Endothelial cell of umbilical vein (primary cell): ENCODE measurements around the gene RCOR3. TPM values are rescaled to one million over a fixed set of nuclear protein-coding genes. Genes with fewer than 3 reads are reported as not detected.

Source experiments
- BruUV-seq: library from RNA; stranded (reverse); fragments of 400-500 nt; replicated peaks from 2 replicates; lab custom pipeline; 2021; lab: Mats Ljungman, UMichigan
- CTCF ChIA-PET: fragments of 300-600, 350-600 bp; sonication (Branson Sonifier 250); formaldehyde crosslinking; loops from one replicate; lab custom pipeline; 2021; ENCODE audit warnings: antibody characterized with exemption, inconsistent platforms; lab: Charles Lee
- POLR2A ChIA-PET: fragments of 300-600, 350-600 bp; sonication (Branson Sonifier 250); formaldehyde crosslinking; loops from one replicate; lab custom pipeline; 2021; ENCODE audit warnings: antibody characterized with exemption, inconsistent platforms; lab: Charles Lee
- DNase-seq: peaks from one replicate; pipeline ENCODE4 v3.0.0-alpha.2; 2011; ENCODE audit warnings: low read depth, low spot score
- FAIRE-seq: peaks from 2 replicates; lab custom pipeline; 2011; peaks lifted over from hg19 to GRCh38; lab: Jason Lieb, UNC
- H2AFZ ChIP-seq: 2 replicates; pipeline ENCODE4 v1.6.0; 2012; ENCODE audit warnings: low read depth, low read length, control low read depth, inconsistent platforms
- H3K27ac ChIP-seq: 2 replicates; pipeline ENCODE4 v1.5.1; 2011; ENCODE audit warnings: low read depth, mild to moderate bottlenecking, control low read depth, low read length, moderate library complexity; ENCODE audit not compliant: insufficient read depth
- H3K27me3 ChIP-seq, 2 experiments: 2 replicates each; pipeline versions ENCODE4 v1.6.0 to v1.6.1; 2011; ENCODE audit warnings: low read length in 2 of 2, mixed read lengths in 1 of 2; ENCODE audit not compliant: control insufficient read depth in 2 of 2, insufficient read depth in 2 of 2
- H3K36me3 ChIP-seq, 2 experiments: 2 replicates in 1 of 2; 3 replicates in 1 of 2; pipeline ENCODE4 v1.5.1; 2011; ENCODE audit warnings: low read length in 2 of 2, mild to moderate bottlenecking in 1 of 2, moderate library complexity in 1 of 2; ENCODE audit not compliant: control insufficient read depth in 2 of 2, insufficient read depth in 2 of 2; ENCODE audit errors: extremely low read depth in 1 of 2
- H3K4me1 ChIP-seq: 3 replicates; pipeline ENCODE4 v1.5.1; 2011; ENCODE audit warnings: mild to moderate bottlenecking, low read length; ENCODE audit not compliant: control insufficient read depth, insufficient read depth; ENCODE audit errors: extremely low read depth
- H3K4me2 ChIP-seq: 2 replicates; pipeline ENCODE4 v1.6.1; 2011; ENCODE audit warnings: low read length, control low read depth, mixed read lengths; ENCODE audit not compliant: insufficient read depth
- H3K4me3 ChIP-seq, 3 experiments: fragments of 200-600 bp in 1 of 3; sonication (generic), shearing (Covaris generic) in 1 of 3; replicated peaks in 1 of 3; 2 replicates each; pipeline ENCODE4 v1.5.1; 2011 to 2016; ENCODE audit warnings: control low read depth in 3 of 3, low read length in 3 of 3, mild to moderate bottlenecking in 2 of 3, inconsistent platforms in 1 of 3, low read depth in 1 of 3, moderate library complexity in 1 of 3; ENCODE audit not compliant: insufficient read depth in 1 of 3
- H3K79me2 ChIP-seq: 2 replicates; pipeline ENCODE4 v1.6.0; 2012; ENCODE audit warnings: low read length, inconsistent platforms; ENCODE audit not compliant: control insufficient read depth, insufficient read depth
- H3K9ac ChIP-seq: replicated peaks from 2 replicates; pipeline ENCODE3; 2011; ENCODE audit warnings: low read length, control low read depth; ENCODE audit not compliant: insufficient read depth; ENCODE audit errors: extremely low read depth
- H3K9me1 ChIP-seq: replicated peaks from 3 replicates; pipeline ENCODE4 v1.6.0; 2011; ENCODE audit warnings: mild to moderate bottlenecking, low read length; ENCODE audit not compliant: control insufficient read depth, insufficient read depth; ENCODE audit errors: extremely low read depth
- H3K9me3 ChIP-seq: replicated peaks from 2 replicates; pipeline ENCODE4 v1.5.1; 2012; ENCODE audit warnings: low read length, inconsistent platforms; ENCODE audit not compliant: control insufficient read depth, insufficient read depth
- H4K20me1 ChIP-seq: replicated peaks from 2 replicates; pipeline ENCODE3; 2011; ENCODE audit warnings: mild to moderate bottlenecking, low read length; ENCODE audit not compliant: control insufficient read depth, insufficient read depth; ENCODE audit errors: extremely low read depth
- EZH2 ChIP-seq: IDR thresholded peaks from 2 replicates; pipeline ENCODE4 v1.6.1; 2012; ENCODE audit warnings: borderline replicate concordance, low read depth, mild to moderate bottlenecking, moderate library complexity, low read length, inconsistent platforms; ENCODE audit not compliant: severe bottlenecking
- FOS ChIP-seq: IDR thresholded peaks from 2 replicates; pipeline ENCODE4 v1.6.1; 2011; ENCODE audit warnings: mild to moderate bottlenecking, low read length, moderate library complexity, borderline replicate concordance; ENCODE audit not compliant: insufficient read depth
- GATA2 ChIP-seq: IDR thresholded peaks from 2 replicates; pipeline ENCODE4 v1.7.0; 2011; ENCODE audit warnings: low read depth, mild to moderate bottlenecking, moderate library complexity, mixed read lengths, low read length; ENCODE audit not compliant: insufficient read length, insufficient read depth
- JUN ChIP-seq: IDR thresholded peaks from 2 replicates; pipeline ENCODE4 v1.6.1; 2011; ENCODE audit warnings: borderline replicate concordance, low read depth; ENCODE audit not compliant: insufficient read length, insufficient read depth
- MYC ChIP-seq: IDR thresholded peaks from one replicate; pipeline ENCODE4 v1.6.1; 2011; ENCODE audit warnings: mild to moderate bottlenecking, low read depth, low read length
- POLR2A ChIP-seq: IDR thresholded peaks from 2 replicates; pipeline ENCODE4 v1.6.1; 2012; ENCODE audit warnings: low read depth, mild to moderate bottlenecking, control low read depth, low read length
- POLR2AphosphoS5 ChIP-seq: IDR thresholded peaks from 2 replicates; pipeline ENCODE4 v1.6.1; 2012; ENCODE audit warnings: low read depth, mild to moderate bottlenecking, control low read depth, low read length, moderate library complexity; ENCODE audit not compliant: insufficient read depth
- dilution Hi-C: fragments of 300-500 bp; cut with MboI; formaldehyde crosslinking; loops from one replicate; pipeline ENCODE4 v1.15.0; 2019; ENCODE audit warnings: low sequenced_read_pairs; ENCODE audit not compliant: extremely low pct_ligation_motif_present
- intact Hi-C: fragments of 100-400 bp; cut with micrococcal nuclease; formaldehyde crosslinking; loops from one replicate; pipeline ENCODE4 v1.10.0; 2022
- polyA plus RNA-seq, 4 experiments: library from polyadenylated mRNA; depleted of rRNA in 3 of 4; stranded (reverse) in 3 of 4; unstranded in 1 of 4; fragments of >200 nt; gene quantifications; 2 replicates each; pipeline versions ENCODE4 v1.2.1 to v1.2.3, GENCODE V29; 2011 to 2012; ENCODE audit warnings: missing spikeins in 1 of 4
- total RNA-seq: library from RNA; stranded (reverse); gene quantifications from 2 replicates; pipeline ENCODE4 v1.2.3, GENCODE V29; 2021
- TF ChIP-seq, protein P1 (sequence below): IDR thresholded peaks from 2 replicates; pipeline ENCODE4 v1.6.1; 2011; ENCODE audit not compliant: insufficient read depth, insufficient read length
- TF ChIP-seq, protein P2 (sequence below), 2 donors: IDR thresholded peaks; 1 replicate in 1 of 2; 2 replicates in 1 of 2; pipeline ENCODE4 v1.5.1; 2011; ENCODE audit warnings: low read length in 2 of 2, mild to moderate bottlenecking in 2 of 2, moderate library complexity in 2 of 2, control low read depth in 1 of 2, inconsistent platforms in 1 of 2, low read depth in 1 of 2; ENCODE audit not compliant: insufficient read depth in 1 of 2; ENCODE audit errors: extremely low read depth in 1 of 2

Gene RCOR3
- total and polyA plus RNA-seq, 2 donors (not counting 3 experiments of a cell fraction or from before 2014, with no cell fraction given) = 24.2 to 34.0 TPM

- ChIA-PET POLR2A (no interaction called here), CTCF (interaction anchor here (0.8 to 2.0 kb wide), 4 partner anchors 11 to 138 kb away, joined by 3 to 5 read pairs (median 3); no protein-coding TSS in a partner anchor)
- TF ChIP-seq, protein P1, sequence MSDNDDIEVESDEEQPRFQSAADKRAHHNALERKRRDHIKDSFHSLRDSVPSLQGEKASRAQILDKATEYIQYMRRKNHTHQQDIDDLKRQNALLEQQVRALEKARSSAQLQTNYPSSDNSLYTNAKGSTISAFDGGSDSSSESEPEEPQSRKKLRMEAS = no peak
- TF ChIP-seq MYC = no peak
- TF ChIP-seq, protein P2, sequence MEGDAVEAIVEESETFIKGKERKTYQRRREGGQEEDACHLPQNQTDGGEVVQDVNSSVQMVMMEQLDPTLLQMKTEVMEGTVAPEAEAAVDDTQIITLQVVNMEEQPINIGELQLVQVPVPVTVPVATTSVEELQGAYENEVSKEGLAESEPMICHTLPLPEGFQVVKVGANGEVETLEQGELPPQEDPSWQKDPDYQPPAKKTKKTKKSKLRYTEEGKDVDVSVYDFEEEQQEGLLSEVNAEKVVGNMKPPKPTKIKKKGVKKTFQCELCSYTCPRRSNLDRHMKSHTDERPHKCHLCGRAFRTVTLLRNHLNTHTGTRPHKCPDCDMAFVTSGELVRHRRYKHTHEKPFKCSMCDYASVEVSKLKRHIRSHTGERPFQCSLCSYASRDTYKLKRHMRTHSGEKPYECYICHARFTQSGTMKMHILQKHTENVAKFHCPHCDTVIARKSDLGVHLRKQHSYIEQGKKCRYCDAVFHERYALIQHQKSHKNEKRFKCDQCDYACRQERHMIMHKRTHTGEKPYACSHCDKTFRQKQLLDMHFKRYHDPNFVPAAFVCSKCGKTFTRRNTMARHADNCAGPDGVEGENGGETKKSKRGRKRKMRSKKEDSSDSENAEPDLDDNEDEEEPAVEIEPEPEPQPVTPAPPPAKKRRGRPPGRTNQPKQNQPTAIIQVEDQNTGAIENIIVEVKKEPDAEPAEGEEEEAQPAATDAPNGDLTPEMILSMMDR (IDR thresholded peaks at IDR 0.05; ENCODE audit: extremely low read depth in 1 of 2, insufficient read depth in 1 of 2, low read depth in 1 of 2, low read length in 2 of 2) = no peak
- no peak for TF ChIP-seq EZH2
- no peak for TF ChIP-seq POLR2A
- no peak for TF ChIP-seq GATA2
- no peak for TF ChIP-seq FOS
- no peak for TF ChIP-seq POLR2AphosphoS5
- no peak for TF ChIP-seq JUN
- H4K20me1 ChIP-seq = no peaks in the 10 kb centered on the region
- H3K79me2 ChIP-seq = no peaks in the 10 kb centered on the region
- H3K9ac ChIP-seq = no peak overlapping the region
- no peak overlapping the region for H2AFZ ChIP-seq
- H3K9me3 ChIP-seq = no peaks in the 10 kb centered on the region
- no peaks in the 10 kb centered on the region for H3K27me3 ChIP-seq
- H3K36me3 ChIP-seq = no peaks in the 10 kb centered on the region
- dilution Hi-C loops (no loop called here), intact Hi-C loops (no loop called here)
- BruUV-seq = no TSS peak
- H3K4me2 ChIP-seq = no peak overlapping the region
- no peak overlapping the region for H3K27ac ChIP-seq
- H3K9me1 ChIP-seq = no peaks in the 10 kb centered on the region
- FAIRE-seq = no peak
- peaks cover 9% of the 10 kb centered on the region for H3K4me1 ChIP-seq
- H3K4me3 ChIP-seq = no peak overlapping the region
- no peak for DNase-seq
Measured at GRCh38 chr1:211338224-211338620, 79.1 kb downstream of the RCOR3 start.
